HepG2 (cell line): Measurements from ENCODE around the gene B4GALT1. TPM values are rescaled to one million over a fixed set of nuclear protein-coding genes. Genes with fewer than 3 reads are reported as not detected.
A peak's percentile ranks its signal among the peaks of the same experiment; 100 is the strongest.

Source experiments
- AGO2 ChIP-seq: fragments of 200-400 bp; formaldehyde crosslinking; optimal IDR thresholded peaks from 2 replicates; pipeline ENCODE3; 2017; ENCODE audit warnings: mild to moderate bottlenecking, low read depth, low read length, moderate library complexity
- CBFB ChIP-seq: sonication (generic); formaldehyde crosslinking; IDR thresholded peaks from 2 replicates; pipeline ENCODE4 v1.4.0; 2020; ENCODE audit warnings: missing genetic modification reagents
- DMTF1 ChIP-seq: sonication (generic); formaldehyde crosslinking; IDR thresholded peaks from 2 replicates; pipeline ENCODE4 v1.4.0; 2020; ENCODE audit warnings: mild to moderate bottlenecking, missing genetic modification reagents
- DR1 ChIP-seq: sonication (generic); formaldehyde crosslinking; IDR thresholded peaks from 2 replicates; pipeline ENCODE4 v1.8.0; 2021; ENCODE audit warnings: mild to moderate bottlenecking, missing genetic modification reagents, inconsistent platforms
- EP300 ChIP-seq, 3 experiments: sonication (generic) in 1 of 3; formaldehyde crosslinking in 1 of 3; IDR thresholded peaks; 2 replicates each; pipeline versions ENCODE4 v1.5.1 to v1.6.1; 2011 to 2020; ENCODE audit warnings: low read depth in 2 of 3, low read length in 2 of 3, borderline replicate concordance in 1 of 3, improper control_type of control experiment in 1 of 3, mild to moderate bottlenecking in 1 of 3, missing genetic modification reagents in 1 of 3, moderate library complexity in 1 of 3
- ETV5 ChIP-seq: IDR thresholded peaks from 2 replicates; pipeline ENCODE4 v1.6.1; 2018; ENCODE audit warnings: missing biosample characterization, missing genetic modification reagents, inconsistent platforms, borderline replicate concordance
- FOXP4 ChIP-seq: sonication (generic); formaldehyde crosslinking; IDR thresholded peaks from 2 replicates; pipeline ENCODE4 v1.4.0; 2020; ENCODE audit warnings: missing genetic modification reagents
- HIVEP1 ChIP-seq: sonication (generic); formaldehyde crosslinking; IDR thresholded peaks from 2 replicates; pipeline ENCODE4 v1.4.0; 2020; ENCODE audit warnings: mild to moderate bottlenecking, missing genetic modification reagents
- MTERF4 ChIP-seq: sonication (generic); formaldehyde crosslinking; IDR thresholded peaks from 2 replicates; pipeline ENCODE4 v1.8.0; 2023; ENCODE audit warnings: mild to moderate bottlenecking, missing genetic modification reagents
- MXD1 ChIP-seq: sonication (generic); formaldehyde crosslinking; IDR thresholded peaks from 2 replicates; pipeline ENCODE4 v1.4.0; 2020; ENCODE audit warnings: mild to moderate bottlenecking, missing genetic modification reagents
- NR2F6 ChIP-seq, 2 experiments: IDR thresholded peaks; 2 replicates each; pipeline ENCODE4 v1.6.1; 2016; ENCODE audit warnings: antibody characterized with exemption in 1 of 2, mild to moderate bottlenecking in 1 of 2
- RXRA ChIP-seq: sonication (generic); formaldehyde crosslinking; IDR thresholded peaks from 2 replicates; pipeline ENCODE4 v1.5.1; 2020; ENCODE audit warnings: missing genetic modification reagents
- SKI ChIP-seq: fragments of 450-650 bp; IDR thresholded peaks from one replicate; pipeline ENCODE4 v1.6.1; 2018; ENCODE audit warnings: mild to moderate bottlenecking; ENCODE audit not compliant: partially characterized antibody
- THAP11 ChIP-seq: IDR thresholded peaks from 2 replicates; pipeline ENCODE4 v1.6.1; 2016; ENCODE audit warnings: missing biosample characterization, missing genetic modification reagents
- ZBTB2 ChIP-seq: sonication (generic); formaldehyde crosslinking; IDR thresholded peaks from 2 replicates; pipeline ENCODE4 v1.8.0; 2022; ENCODE audit warnings: low read depth, missing genetic modification reagents
- ZIK1 ChIP-seq: sonication (generic); formaldehyde crosslinking; IDR thresholded peaks from 2 replicates; pipeline ENCODE4 v1.5.0; 2020; ENCODE audit warnings: mild to moderate bottlenecking, low read depth, missing genetic modification reagents, borderline replicate concordance
- ZNF292 ChIP-seq: sonication (generic); formaldehyde crosslinking; IDR thresholded peaks from 2 replicates; pipeline ENCODE4 v1.8.1; 2022; ENCODE audit warnings: mild to moderate bottlenecking, low read depth, missing genetic modification reagents, borderline replicate concordance
- ZNF513 ChIP-seq: sonication (generic); formaldehyde crosslinking; conservative IDR thresholded peaks from 2 replicates; pipeline ENCODE4 v1.5.0; 2020; ENCODE audit warnings: missing genetic modification reagents
- ZNF775 ChIP-seq: sonication (generic); formaldehyde crosslinking; IDR thresholded peaks from 2 replicates; pipeline ENCODE4 v1.4.0; 2020; ENCODE audit warnings: missing genetic modification reagents, mild to moderate bottlenecking, moderate library complexity, borderline replicate concordance
- ZNF850 ChIP-seq: sonication (generic); formaldehyde crosslinking; conservative IDR thresholded peaks from 2 replicates; pipeline ENCODE4 v1.9.0; 2021; ENCODE audit warnings: mild to moderate bottlenecking, missing genetic modification reagents
- polyA plus RNA-seq, 8 experiments: library from polyadenylated mRNA; depleted of rRNA in 3 of 8; stranded (reverse) in 7 of 8; unstranded in 1 of 8; fragments of >200 nt; fragmentation: Illumina TruSeq in 4 of 8; extraction: Trizol in 4 of 8; gene quantifications; 2 replicates each; pipeline versions ENCODE4 v1.2.1 to v1.2.3, GENCODE V29; 2011 to 2016; ENCODE audit warnings: low read depth in 4 of 8, missing spikeins in 1 of 8, mixed read lengths in 1 of 8; ENCODE audit not compliant: insufficient read depth in 1 of 8
- total RNA-seq, 5 experiments: library from RNA; depleted of rRNA; stranded (reverse); fragments of >200 nt; fragmentation: Illumina TruSeq; extraction: Trizol; gene quantifications; 2 replicates each; pipeline ENCODE4 v1.2.3, GENCODE V29; 2016; ENCODE audit warnings: low read depth in 1 of 5

Gene B4GALT1
- total and polyA plus RNA-seq, 2 of the 13 experiments (the other 11 are each of a cell fraction or from before 2014, with no cell fraction given): 15.7 to 33.5 TPM

- TF ChIP-seq ZBTB2 (CRISPR knock-in tag) (no peak), ZIK1 (CRISPR knock-in tag) (no peak), CBFB (CRISPR knock-in tag) (no peak), ZNF513 (CRISPR knock-in tag) (no peak), MXD1 (no peak), ZNF850 (CRISPR knock-in tag) (no peak), THAP11 (CRISPR knock-in tag) (0 out of 2 replicates have a peak, but pooled peaks have one; percentile 12), ETV5 (CRISPR knock-in tag) (peak; percentile 50; the same call in 1 of the 2 replicates), DMTF1 (no peak), FOXP4 (CRISPR knock-in tag) (peak; percentile 51; the same call in 1 of the 2 replicates), RXRA (0 out of 2 replicates have a peak, but pooled peaks have one; percentile 37), SKI (peak; percentile 69), DR1 (CRISPR knock-in tag) (no peak), ZNF292 (CRISPR knock-in tag) (no peak), MTERF4 (CRISPR knock-in tag) (no peak), EP300 (IDR thresholded peaks at IDR 0.05; ENCODE audit: low read depth in 2 of 2, low read length in 2 of 2) (peak in 1 of 2 experiments; percentile 52; a peak in 1 of 4 replicates), EP300 (CRISPR knock-in tag; IDR thresholded peaks at IDR 0.05; ENCODE audit: borderline replicate concordance) (no peak), HIVEP1 (CRISPR knock-in tag) (no peak), AGO2 (no peak), ZNF775 (CRISPR knock-in tag) (no peak), NR2F6 (IDR thresholded peaks at IDR 0.05) (no peak), NR2F6 (CRISPR knock-in tag; IDR thresholded peaks at IDR 0.05) (0 out of 2 replicates have a peak, but pooled peaks have one; percentile 23)
Observed at GRCh38 chr9:33162721-33163311, 4.3 kb downstream of the B4GALT1 start (continued).
